DLD1 (cell line): Measurements from ENCODE around the gene COPE.

ENCODE experiments used
- in situ Hi-C: cut with HindIII; loops from 2 replicates; pipeline ENCODE4 v1.10.0; 2017; ENCODE audit warnings: low sequenced_read_pairs

Gene COPE

DNA sequence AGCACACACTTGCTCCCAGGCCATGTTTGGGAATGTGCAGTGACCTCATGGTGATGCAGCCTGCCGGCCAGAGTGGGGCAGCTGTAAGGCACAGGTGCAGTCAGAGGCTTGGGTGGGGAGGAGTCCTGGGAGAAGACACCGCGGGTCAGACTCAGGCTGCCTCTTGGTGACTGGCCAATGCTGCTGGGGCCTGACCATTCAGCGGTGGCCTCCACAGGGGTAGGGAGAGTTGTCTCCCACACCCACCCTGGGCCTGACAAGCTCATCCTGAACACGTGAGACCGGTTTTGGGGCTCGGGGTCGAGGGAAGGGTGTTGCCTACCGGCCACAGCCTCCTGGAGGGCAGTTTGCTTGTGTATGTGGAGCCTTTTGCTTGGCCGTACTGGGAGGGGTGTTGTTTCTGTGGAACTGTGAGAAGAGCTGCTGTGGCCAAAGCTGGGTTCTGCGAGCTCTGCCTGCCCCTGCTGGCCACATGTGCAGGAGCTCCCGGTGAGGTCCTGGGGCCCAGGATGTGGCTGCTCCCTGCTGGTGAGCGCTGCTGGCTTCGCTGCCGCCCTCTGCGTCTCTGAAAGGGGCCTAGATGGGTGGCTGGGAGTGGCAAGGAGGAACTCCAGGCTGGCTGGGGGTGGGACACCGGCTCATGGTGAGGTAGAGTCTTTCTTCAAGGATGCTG, 65.3 kb downstream of the COPE start:
- in situ Hi-C loops: no loop called here

DNA sequence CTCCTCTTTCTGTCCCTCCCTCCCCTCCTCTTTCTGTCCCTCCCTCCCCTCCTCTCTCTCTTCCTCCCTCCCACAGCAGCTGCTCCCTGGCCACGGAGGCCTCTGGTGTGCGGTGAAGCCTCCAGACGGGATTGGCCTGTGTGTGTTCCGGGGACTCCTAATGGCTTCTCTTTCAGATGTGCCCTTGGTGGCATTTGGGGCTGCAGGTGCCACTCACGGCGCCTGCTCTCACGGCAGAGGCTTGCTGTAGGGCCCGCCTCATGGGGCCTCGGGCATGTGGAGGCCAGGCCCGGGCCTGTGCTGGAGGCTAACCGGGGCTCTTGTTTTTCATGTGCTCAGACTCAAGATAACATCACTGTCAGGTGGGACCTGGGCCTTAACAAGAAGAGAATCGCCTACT, 66.5 kb downstream of the COPE start:
- in situ Hi-C loops: no loop called here

DNA sequence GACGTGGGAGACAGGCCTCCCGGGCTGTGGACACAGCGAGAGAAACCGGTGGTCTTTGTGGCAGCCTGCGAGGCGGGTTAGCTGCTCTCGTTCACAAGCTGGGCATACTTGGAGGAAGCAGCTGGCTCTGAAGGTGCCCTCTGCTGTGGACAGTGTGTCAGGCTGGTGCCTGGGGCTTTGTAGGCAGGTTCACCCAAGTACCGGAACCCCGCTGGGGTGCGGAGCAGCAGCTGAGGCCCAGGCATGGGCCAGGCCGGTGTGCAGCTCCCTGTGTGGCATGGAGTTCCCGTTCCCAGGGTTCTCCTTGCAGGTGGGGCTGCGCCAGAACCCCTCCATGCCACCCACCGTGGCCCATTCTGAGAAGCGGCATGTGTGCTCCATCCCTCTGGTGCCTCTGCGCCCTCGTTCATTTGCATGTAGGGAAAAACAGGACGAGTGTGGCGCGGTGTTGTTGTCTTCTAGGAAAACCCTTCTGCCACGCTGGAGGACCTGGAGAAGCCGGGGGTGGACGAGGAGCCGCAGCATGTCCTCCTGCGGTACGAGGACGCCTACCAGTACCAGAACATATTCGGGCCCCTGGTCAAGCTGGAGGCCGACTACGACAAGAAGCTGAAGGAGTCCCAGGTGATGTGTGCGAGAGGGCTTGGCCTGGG, 67.4 kb downstream of the COPE start:
- in situ Hi-C loops: no loop called here

DNA sequence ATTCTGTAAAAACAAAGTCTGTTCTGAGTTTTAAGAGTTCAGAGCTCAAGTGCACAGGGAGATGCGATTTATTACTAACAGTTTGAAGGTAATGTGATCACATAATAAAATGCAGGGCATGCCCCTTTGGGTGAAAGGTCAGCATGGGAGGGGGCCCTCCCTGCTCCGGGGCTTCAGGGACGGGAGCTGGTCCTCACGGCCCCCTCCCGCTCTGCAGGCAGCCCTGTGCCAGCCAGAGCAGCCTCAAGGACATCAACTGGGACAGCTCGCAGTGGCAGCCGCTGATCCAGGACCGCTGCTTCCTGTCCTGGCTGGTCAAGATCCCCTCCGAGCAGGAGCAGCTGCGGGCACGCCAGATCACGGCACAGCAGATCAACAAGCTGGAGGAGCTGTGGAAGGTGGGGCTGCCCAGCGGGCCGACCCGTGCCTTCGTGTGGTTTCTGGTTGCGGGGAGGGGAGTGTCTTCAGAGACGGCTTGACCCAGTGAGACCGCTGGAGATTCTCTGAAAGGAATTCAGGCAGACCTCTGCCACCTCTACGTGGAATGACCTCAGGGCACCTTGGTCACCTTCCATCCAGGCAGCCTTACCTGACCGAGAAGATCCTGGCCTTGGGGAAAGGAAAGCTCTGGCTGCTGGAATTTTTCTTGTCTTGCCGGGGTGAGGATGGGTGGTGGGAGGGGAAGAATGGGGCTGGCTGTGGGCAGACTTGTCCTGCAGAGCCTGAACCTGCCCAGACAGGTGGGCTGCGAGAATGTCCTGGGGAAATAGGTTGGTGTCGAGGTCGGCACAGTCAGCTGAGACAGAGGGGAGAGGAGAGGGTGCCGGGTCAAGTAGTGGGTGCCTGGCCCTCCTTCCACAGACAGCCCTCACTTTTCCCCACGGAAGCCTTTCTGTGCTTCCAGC, 68.5 kb downstream of the COPE start:
- in situ Hi-C loops: no loop called here

GRCh38 chr19:18849838-18850400, 69.3 kb downstream of the COPE start:
- in situ Hi-C loops: no loop called here
